ENCODE results near the gene CKS2. TPM values are rescaled to one million over a fixed set of nuclear protein-coding genes. Genes with fewer than 3 reads are reported as not detected.

The CKS2 gene
- total RNA-seq, 1 donor from 2014 or later: 164 TPM

GRCh38 chr9:89345476-89345875 is 34.5 kb downstream of the CKS2 start:
- intact Hi-C loops (cut with micrococcal nuclease): no loop called here

DNA sequence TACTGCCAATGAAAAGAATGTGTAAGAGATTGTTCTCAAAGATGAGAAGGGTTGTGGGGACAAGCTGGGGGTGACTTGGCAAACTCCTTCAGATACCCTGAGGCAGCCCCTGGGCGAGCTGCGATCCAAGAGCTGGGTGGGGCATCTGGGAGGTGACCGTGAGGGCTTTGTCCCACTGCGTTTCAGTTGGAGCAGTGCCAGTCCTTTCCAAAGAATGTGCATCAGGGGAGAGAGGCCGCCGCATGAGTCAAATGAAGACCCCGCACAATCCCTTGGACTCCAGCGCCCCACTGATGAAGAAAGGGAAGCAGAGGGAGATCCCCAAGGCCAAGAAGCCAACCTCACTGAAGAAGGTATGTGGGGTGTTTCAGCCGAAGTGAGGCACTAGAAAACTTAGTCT is 35.7 kb downstream of the CKS2 start:
- intact Hi-C loops (cut with micrococcal nuclease): no loop called here

DNA sequence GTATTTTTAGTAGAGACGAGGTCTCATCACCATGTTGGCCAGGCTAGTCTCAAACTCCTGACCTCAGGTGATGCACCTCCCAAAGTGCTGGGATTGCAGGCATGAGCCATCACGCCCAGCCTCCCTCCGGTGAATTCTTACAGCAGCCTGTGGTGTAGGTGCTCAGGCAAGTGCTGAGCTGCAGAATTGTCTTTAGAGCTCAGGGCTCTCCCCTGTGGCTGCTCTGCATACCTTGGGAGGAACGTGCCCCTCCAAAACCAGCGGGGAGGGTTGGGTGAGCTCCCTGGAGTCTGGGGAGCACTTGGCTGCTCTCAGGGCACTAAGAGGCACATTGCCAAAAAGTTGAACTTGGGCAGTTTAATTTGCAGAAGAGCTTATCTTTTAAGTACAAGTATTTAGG is 36.7 kb downstream of the CKS2 start:
- intact Hi-C loops (cut with micrococcal nuclease): no loop called here

- intact Hi-C loops (cut with micrococcal nuclease): no loop called here
Measured at GRCh38 chr9:89349607-89350006, 38.6 kb downstream of the CKS2 start.

DNA sequence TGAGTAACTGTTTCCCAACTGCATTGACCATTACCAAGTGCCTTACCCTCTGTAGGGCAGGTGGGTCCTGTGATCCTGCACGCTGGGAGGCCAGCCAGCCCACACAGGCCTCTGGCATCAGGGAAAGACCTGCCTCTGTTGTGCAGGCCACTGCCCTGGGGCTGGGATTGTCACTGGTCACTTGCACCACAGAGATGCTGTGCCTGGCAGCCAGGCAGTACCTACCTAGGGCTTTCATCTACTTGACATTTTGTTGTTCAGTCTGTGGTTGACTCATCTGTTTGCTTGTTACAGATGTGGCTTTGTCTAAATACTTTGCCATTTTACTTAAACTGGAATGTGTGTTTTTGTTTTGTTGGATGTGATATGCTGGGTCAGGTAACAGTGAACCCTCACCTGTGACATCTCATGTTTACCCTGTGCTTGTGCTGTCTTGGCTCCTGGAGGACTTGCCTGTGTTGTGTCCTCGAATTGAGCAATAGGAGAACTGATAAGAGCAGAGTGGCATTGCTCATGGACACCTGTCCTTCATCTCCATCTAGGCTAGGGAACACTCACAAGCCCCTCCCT is 40.1 kb downstream of the CKS2 start:
- intact Hi-C loops (cut with micrococcal nuclease): no loop called here

GRCh38 chr9:89351584-89352300 is 40.7 kb downstream of the CKS2 start:
- intact Hi-C loops (cut with micrococcal nuclease): no loop called here

- intact Hi-C loops (cut with micrococcal nuclease): no loop called here
Measured at GRCh38 chr9:89352451-89352850, 41.5 kb downstream of the CKS2 start.

GRCh38 chr9:89352874-89353649 is 42.1 kb downstream of the CKS2 start:
- intact Hi-C loops (cut with micrococcal nuclease): no loop called here

GRCh38 chr9:89353989-89354388 is 43.0 kb downstream of the CKS2 start:
- intact Hi-C loops (cut with micrococcal nuclease): no loop called here

GRCh38 chr9:89354471-89354870 is 43.5 kb downstream of the CKS2 start:
- intact Hi-C loops (cut with micrococcal nuclease): no loop called here

DNA sequence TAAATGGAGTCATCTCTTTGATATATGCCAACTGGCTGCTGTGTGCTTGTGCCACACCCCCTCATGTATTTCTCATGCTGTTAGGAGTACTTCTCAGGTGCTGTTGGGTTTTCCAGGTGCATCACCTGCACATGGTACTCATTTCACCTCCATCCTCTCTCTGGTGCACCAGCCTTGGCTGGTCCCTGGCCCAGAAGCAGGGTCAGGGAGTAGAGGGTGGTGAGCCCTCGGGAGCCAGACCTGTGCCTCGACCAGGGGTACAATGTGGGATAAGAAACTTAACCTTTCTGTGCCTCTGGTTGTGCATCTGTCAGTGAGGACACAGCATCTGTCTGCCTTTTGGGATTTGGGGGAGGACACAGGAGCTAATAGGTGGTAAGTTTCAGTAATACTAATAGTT is 45.8 kb downstream of the CKS2 start:
- intact Hi-C loops (cut with micrococcal nuclease): no loop called here

DNA sequence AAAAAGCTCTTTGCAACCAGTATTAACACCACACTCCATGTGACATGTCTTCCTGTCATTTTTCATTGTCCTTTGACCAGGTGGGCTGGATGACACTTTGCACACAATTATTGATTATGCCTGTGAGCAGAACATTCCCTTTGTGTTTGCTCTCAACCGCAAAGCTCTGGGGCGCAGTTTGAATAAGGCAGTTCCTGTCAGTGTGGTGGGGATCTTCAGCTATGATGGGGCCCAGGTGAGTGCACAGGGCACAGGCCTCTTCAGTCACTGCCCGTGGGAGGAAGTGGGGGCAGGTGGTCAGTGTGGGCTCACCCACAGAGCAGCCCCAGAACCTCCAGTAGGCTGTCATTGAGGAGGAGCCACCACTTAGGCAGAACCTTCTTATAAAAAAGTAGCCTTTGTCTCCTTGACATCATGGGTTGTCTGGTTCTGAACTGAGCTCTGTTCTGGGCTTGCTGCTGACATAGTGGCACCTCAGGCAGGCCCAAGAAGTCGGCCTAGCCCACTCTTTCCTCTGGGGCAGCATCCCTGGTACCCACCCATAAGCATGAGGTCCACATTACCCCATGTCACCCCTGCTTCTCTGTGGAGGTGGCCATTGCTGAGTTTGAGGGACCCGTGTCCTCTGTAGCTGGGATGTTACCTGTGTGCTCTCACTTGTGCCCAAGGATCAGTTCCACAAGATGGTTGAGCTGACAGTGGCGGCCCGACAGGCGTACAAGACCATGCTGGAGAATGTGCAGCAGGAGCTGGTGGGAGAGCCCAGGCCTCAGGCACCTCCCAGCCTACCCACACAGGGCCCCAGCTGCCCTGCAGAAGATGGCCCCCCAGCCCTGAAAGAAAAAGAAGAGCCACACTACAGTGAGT is 46.6 kb downstream of the CKS2 start:
- intact Hi-C loops (cut with micrococcal nuclease): no loop called here

DNA sequence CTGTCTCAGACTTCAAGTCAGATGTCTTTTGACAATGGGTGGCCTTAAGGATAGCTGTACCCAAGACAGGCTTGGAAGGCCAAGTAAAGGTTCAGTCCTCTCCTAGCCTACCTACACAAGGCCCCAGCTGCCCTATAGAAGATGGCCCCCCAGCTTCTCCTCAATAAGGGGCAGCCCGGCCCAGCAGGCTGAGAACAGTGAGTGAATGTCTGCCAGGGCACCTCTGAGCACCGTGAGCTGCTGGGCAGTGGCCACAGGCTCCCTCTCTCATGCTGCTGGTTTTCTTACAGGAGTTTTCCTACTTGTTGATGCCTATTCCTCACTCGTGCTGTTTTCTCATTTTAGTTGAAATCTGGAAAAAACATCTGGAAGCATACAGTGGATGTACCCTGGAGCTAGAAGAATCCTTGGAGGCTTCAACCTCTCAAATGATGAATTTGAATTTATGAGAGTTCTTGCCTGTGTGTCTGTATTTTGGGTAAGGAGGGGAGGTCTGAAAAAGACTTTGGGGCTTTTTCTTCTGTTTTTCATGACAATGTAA is 47.5 kb downstream of the CKS2 start:
- intact Hi-C loops (cut with micrococcal nuclease): no loop called here

DNA sequence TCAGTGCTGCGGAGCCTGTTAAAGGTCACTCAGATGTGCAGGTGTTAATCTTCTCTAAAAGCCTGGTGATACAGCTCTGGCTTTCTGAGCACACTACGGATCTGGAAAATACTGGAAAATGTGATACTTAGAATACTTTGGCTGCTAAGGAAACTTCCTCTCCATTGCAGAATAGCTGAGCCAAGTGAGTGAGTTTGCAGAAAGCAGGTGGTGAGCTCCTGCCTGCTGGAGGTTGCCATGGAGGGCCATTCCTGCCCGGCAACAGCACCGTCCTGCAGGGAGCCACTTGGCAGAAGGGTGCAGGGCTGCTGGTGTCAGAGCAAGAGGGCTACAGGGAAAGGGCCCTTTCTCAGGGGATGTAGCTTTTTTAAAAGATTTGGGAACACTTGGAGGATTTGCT is 48.0 kb downstream of the CKS2 start:
- intact Hi-C loops (cut with micrococcal nuclease): no loop called here

GRCh38 chr9:89359751-89360261 is 48.8 kb downstream of the CKS2 start:
- intact Hi-C loops (cut with micrococcal nuclease): no loop called here

GRCh38 chr9:89360465-89360864 is 49.5 kb downstream of the CKS2 start:
- intact Hi-C loops (cut with micrococcal nuclease): no loop called here

DNA sequence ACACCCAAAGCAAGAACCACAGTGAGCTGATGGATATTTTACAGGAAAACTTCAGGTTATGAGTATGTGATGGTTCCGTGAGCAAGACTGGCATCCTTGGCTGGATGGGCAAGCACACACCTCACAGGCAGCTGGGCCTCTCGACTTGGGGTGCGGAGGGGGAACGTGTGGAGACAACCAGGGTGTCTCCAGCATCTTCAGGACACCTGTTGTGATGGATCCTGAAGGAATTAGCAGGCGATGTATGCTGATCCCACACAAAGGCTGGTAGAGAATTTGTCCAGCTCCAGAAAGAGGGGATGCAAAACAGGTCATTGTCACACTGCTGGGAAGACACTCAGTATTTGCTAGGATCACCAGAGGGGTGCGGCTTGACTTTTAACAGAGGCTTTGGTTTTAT is 50.0 kb downstream of the CKS2 start:
- intact Hi-C loops (cut with micrococcal nuclease): no loop called here

- intact Hi-C loops (cut with micrococcal nuclease): no loop called here
Measured at GRCh38 chr9:89361816-89362646, 51.0 kb downstream of the CKS2 start.

DNA sequence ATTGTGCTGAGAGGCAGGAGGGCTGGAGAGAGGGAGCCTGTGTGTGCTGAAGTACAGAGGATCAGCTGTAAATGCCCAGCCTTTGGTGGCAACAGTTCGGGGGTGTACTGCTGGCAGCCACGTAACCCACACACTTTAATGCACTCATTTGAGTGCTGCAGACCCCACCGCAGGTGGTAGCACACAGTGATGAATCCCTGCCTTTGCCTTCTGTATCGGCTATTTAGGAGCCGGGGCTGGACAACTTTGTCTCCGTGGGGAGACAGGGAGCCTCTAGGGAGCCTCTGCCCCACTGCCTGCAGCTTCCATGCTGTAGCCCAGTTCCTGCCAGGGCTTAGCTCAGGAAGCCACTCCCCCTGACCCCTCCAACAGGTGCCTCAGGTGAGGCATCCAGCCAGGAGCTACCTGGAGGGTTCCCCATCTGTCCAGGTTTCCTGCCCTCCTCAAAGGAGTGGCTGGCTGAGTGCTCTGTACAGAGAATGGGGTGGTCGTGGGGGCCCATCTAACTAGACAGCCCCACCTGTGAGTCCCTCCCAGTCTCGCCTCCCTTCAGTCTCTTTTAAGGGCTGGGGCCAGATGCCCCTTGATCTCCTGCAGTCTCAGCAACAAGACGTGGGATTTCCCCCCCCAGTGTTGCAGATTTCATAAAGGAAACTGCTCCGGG is 51.8 kb downstream of the CKS2 start:
- intact Hi-C loops (cut with micrococcal nuclease): no loop called here

GRCh38 chr9:89363311-89363670 is 52.3 kb downstream of the CKS2 start:
- intact Hi-C loops (cut with micrococcal nuclease): no loop called here

Data from T-helper 2 cell treated with Interferon-gamma antibody and Interleukin-4, amounts not matched to agents 100 ng/mL and 5 ng/mL, for 36 hours (primary cell).